HepG2 (cell line): ENCODE measurements around the gene EGR4. TPM values are rescaled to one million over a fixed set of nuclear protein-coding genes. Genes with fewer than 3 reads are reported as not detected.

ENCODE experiments used
- CC2D1A ChIP-seq: sonication (generic); formaldehyde crosslinking; IDR thresholded peaks from 2 replicates; pipeline ENCODE4 v1.8.1; 2023; ENCODE audit warnings: mild to moderate bottlenecking, missing genetic modification reagents
- CCDC6 ChIP-seq: sonication (generic); formaldehyde crosslinking; IDR thresholded peaks from 2 replicates; pipeline ENCODE4 v1.8.1; 2022; ENCODE audit warnings: mild to moderate bottlenecking, missing genetic modification reagents, moderate library complexity
- CEBPG ChIP-seq: IDR thresholded peaks from 2 replicates; pipeline ENCODE4 v1.6.1; 2016
- DBP ChIP-seq: sonication (generic); formaldehyde crosslinking; IDR thresholded peaks from 2 replicates; pipeline ENCODE4 v1.4.0; 2020; ENCODE audit warnings: missing genetic modification reagents; ENCODE audit errors: not compliant biosample characterization
- GLMP ChIP-seq: sonication (generic); formaldehyde crosslinking; IDR thresholded peaks from 2 replicates; pipeline ENCODE4 v1.9.0; 2021; ENCODE audit warnings: missing genetic modification reagents, mild to moderate bottlenecking, borderline replicate concordance
- GMEB1 ChIP-seq: sonication (generic); formaldehyde crosslinking; IDR thresholded peaks from 2 replicates; pipeline ENCODE4 v1.5.1; 2020; ENCODE audit warnings: missing genetic modification reagents, mild to moderate bottlenecking, borderline replicate concordance
- MATR3 ChIP-seq: sonication (generic); formaldehyde crosslinking; IDR thresholded peaks from 2 replicates; pipeline ENCODE4 v1.4.0; 2020; ENCODE audit warnings: missing genetic modification reagents
- MAX ChIP-seq: IDR thresholded peaks from 2 replicates; pipeline ENCODE4 v1.6.1; 2012; ENCODE audit warnings: inconsistent platforms
- MBNL3 ChIP-seq: fragments of 250-450 bp; sonication (Bioruptor Pico); conservative IDR thresholded peaks from 2 replicates; pipeline ENCODE4 v1.8.0; 2022; ENCODE audit warnings: mild to moderate bottlenecking, inconsistent platforms
- ONECUT2 ChIP-seq: sonication (generic); formaldehyde crosslinking; IDR thresholded peaks from 2 replicates; pipeline ENCODE4 v1.4.0; 2020; ENCODE audit warnings: missing genetic modification reagents
- RXRB ChIP-seq: IDR thresholded peaks from 2 replicates; pipeline ENCODE4 v1.6.1; 2016; ENCODE audit warnings: borderline replicate concordance, missing genetic modification reagents, missing compliant biosample characterization
- ZMYM3 ChIP-seq: sonication (generic); formaldehyde crosslinking; IDR thresholded peaks from 2 replicates; pipeline ENCODE4 v1.5.1; 2020; ENCODE audit warnings: mild to moderate bottlenecking, missing genetic modification reagents
- ZNF296 ChIP-seq: sonication (generic); formaldehyde crosslinking; conservative IDR thresholded peaks from 2 replicates; pipeline ENCODE4 v1.5.0; 2020; ENCODE audit warnings: mild to moderate bottlenecking, missing genetic modification reagents
- ZNF333 ChIP-seq: sonication (generic); formaldehyde crosslinking; IDR thresholded peaks from 2 replicates; pipeline ENCODE4 v1.4.0; 2020; ENCODE audit warnings: mild to moderate bottlenecking, missing genetic modification reagents, borderline replicate concordance
- ZNF564 ChIP-seq: sonication (generic); formaldehyde crosslinking; IDR thresholded peaks from 2 replicates; pipeline ENCODE4 v1.8.1; 2023; ENCODE audit warnings: mild to moderate bottlenecking, missing genetic modification reagents
- ZNF674 ChIP-seq: sonication (generic); formaldehyde crosslinking; IDR thresholded peaks from 2 replicates; pipeline ENCODE4 v1.5.0; 2020; ENCODE audit warnings: low read depth, mild to moderate bottlenecking, missing genetic modification reagents
- polyA plus RNA-seq, 8 experiments: library from polyadenylated mRNA; depleted of rRNA in 3 of 8; stranded (reverse) in 7 of 8; unstranded in 1 of 8; fragments of >200 nt; fragmentation: Illumina TruSeq in 4 of 8; extraction: Trizol in 4 of 8; gene quantifications; 2 replicates each; pipeline versions ENCODE4 v1.2.1 to v1.2.3, GENCODE V29; 2011 to 2016; ENCODE audit warnings: low read depth in 4 of 8, missing spikeins in 1 of 8, mixed read lengths in 1 of 8; ENCODE audit not compliant: insufficient read depth in 1 of 8
- total RNA-seq, 5 experiments: library from RNA; depleted of rRNA; stranded (reverse); fragments of >200 nt; fragmentation: Illumina TruSeq; extraction: Trizol; gene quantifications; 2 replicates each; pipeline ENCODE4 v1.2.3, GENCODE V29; 2016; ENCODE audit warnings: low read depth in 1 of 5
- TF ChIP-seq, protein P1 (sequence below): sonication (generic); formaldehyde crosslinking; IDR thresholded peaks from 2 replicates; pipeline ENCODE4 v1.4.0; 2020; ENCODE audit warnings: missing genetic modification reagents
- TF ChIP-seq, protein P2 (sequence below): sonication (generic); formaldehyde crosslinking; IDR thresholded peaks from 2 replicates; pipeline ENCODE4 v1.4.0; 2020; ENCODE audit warnings: mild to moderate bottlenecking, low read depth, missing genetic modification reagents

EGR4 gene
- total and polyA plus RNA-seq, 2 of the 13 experiments (the other 11 are each of a cell fraction or from before 2014, with no cell fraction given): not detected

- TF ChIP-seq, protein P1, sequence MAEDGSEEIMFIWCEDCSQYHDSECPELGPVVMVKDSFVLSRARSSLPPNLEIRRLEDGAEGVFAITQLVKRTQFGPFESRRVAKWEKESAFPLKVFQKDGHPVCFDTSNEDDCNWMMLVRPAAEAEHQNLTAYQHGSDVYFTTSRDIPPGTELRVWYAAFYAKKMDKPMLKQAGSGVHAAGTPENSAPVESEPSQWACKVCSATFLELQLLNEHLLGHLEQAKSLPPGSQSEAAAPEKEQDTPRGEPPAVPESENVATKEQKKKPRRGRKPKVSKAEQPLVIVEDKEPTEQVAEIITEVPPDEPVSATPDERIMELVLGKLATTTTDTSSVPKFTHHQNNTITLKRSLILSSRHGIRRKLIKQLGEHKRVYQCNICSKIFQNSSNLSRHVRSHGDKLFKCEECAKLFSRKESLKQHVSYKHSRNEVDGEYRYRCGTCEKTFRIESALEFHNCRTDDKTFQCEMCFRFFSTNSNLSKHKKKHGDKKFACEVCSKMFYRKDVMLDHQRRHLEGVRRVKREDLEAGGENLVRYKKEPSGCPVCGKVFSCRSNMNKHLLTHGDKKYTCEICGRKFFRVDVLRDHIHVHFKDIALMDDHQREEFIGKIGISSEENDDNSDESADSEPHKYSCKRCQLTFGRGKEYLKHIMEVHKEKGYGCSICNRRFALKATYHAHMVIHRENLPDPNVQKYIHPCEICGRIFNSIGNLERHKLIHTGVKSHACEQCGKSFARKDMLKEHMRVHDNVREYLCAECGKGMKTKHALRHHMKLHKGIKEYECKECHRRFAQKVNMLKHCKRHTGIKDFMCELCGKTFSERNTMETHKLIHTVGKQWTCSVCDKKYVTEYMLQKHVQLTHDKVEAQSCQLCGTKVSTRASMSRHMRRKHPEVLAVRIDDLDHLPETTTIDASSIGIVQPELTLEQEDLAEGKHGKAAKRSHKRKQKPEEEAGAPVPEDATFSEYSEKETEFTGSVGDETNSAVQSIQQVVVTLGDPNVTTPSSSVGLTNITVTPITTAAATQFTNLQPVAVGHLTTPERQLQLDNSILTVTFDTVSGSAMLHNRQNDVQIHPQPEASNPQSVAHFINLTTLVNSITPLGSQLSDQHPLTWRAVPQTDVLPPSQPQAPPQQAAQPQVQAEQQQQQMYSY: no peak
- no peak for TF ChIP-seq GLMP
- 0 out of 2 replicates have a peak, but pooled peaks have one; percentile 31 for TF ChIP-seq GMEB1 (CRISPR knock-in tag)
- peak; percentile 93 for TF ChIP-seq MAX
- TF ChIP-seq CC2D1A: no peak
- no peak for TF ChIP-seq CCDC6 (CRISPR knock-in tag)
- TF ChIP-seq ZNF296: no peak
- TF ChIP-seq, protein P2, sequence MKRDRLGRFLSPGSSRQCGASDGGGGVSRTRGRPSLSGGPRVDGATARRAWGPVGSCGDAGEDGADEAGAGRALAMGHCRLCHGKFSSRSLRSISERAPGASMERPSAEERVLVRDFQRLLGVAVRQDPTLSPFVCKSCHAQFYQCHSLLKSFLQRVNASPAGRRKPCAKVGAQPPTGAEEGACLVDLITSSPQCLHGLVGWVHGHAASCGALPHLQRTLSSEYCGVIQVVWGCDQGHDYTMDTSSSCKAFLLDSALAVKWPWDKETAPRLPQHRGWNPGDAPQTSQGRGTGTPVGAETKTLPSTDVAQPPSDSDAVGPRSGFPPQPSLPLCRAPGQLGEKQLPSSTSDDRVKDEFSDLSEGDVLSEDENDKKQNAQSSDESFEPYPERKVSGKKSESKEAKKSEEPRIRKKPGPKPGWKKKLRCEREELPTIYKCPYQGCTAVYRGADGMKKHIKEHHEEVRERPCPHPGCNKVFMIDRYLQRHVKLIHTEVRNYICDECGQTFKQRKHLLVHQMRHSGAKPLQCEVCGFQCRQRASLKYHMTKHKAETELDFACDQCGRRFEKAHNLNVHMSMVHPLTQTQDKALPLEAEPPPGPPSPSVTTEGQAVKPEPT: no peak
- no peak for TF ChIP-seq ZNF674 (CRISPR knock-in tag)
- peak; percentile 47; the same call in 1 of the 2 replicates for TF ChIP-seq RXRB (CRISPR knock-in tag)
- no peak for TF ChIP-seq DBP (CRISPR knock-in tag)
- no peak for TF ChIP-seq ZMYM3 (CRISPR knock-in tag)
- no peak for TF ChIP-seq MATR3 (CRISPR knock-in tag)
- 0 out of 2 replicates have a peak, but pooled peaks have one; percentile 6 for TF ChIP-seq CEBPG (CRISPR knock-in tag)
- TF ChIP-seq ZNF333 (CRISPR knock-in tag): no peak
- TF ChIP-seq ONECUT2: no peak
- TF ChIP-seq MBNL3: no peak
- no peak for TF ChIP-seq ZNF564 (CRISPR knock-in tag)
Measured at GRCh38 chr2:73260338-73260984, 32.9 kb downstream of the EGR4 start (continued).
